Thyroid gland (tissue), 4 donors: ENCODE measurements around the gene LRMDA. TPM values are rescaled to one million over a fixed set of nuclear protein-coding genes. Genes with fewer than 3 reads are reported as not detected.

Experiments used
- DNase-seq, 2 donors: peaks; one replicate each; pipeline ENCODE4 v3.0.0-alpha.2; 2019
- H3K27ac ChIP-seq, 3 donors: fragments of 200-600 bp; sonication (generic); 1 replicate in 2 of 3; 2 replicates in 1 of 3; pipeline ENCODE4 v1.5.1; 2016 to 2019; ENCODE audit warnings: mild to moderate bottlenecking in 1 of 3, moderate library complexity in 1 of 3
- H3K27me3 ChIP-seq: fragments of 200-600 bp; sonication (generic); one replicate; pipeline ENCODE4 v1.5.1; 2019
- H3K36me3 ChIP-seq, 2 donors: fragments of 200-600 bp; sonication (generic); one replicate each; pipeline ENCODE4 v1.5.1; 2016 to 2019
- H3K4me1 ChIP-seq, 2 donors: fragments of 200-600 bp; sonication (generic); one replicate each; pipeline ENCODE4 v1.5.1; 2017 to 2019
- H3K4me3 ChIP-seq, 3 donors: fragments of 200-600 bp; sonication (generic); replicated peaks in 1 of 3; 1 replicate in 2 of 3; 2 replicates in 1 of 3; pipeline ENCODE4 v1.5.1; 2016; ENCODE audit warnings: mild to moderate bottlenecking in 1 of 3
- H3K9me3 ChIP-seq: fragments of 200-600 bp; sonication (generic); one replicate; pipeline ENCODE4 v1.5.1; 2017
- POLR2A ChIP-seq, 2 donors: fragments of 450-650 bp; IDR thresholded peaks; one replicate each; pipeline ENCODE4 v1.6.1; 2017; ENCODE audit warnings: antibody characterized with exemption in 2 of 2, mild to moderate bottlenecking in 2 of 2, moderate library complexity in 1 of 2
- WGBS, 2 donors: methylation state at CpG; one replicate each; pipeline ENCODE4 v1.1.5; 2017; 5-methylcytosine and 5-hydroxymethylcytosine counted together
- intact Hi-C: fragments of 100-400 bp; cut with DNase I; formaldehyde crosslinking; loops from one replicate; pipeline ENCODE4 v1.15.1; 2023
- total RNA-seq, 4 donors: library from RNA; depleted of rRNA; stranded (reverse); fragments of >200 nt; gene quantifications; one replicate each; pipeline ENCODE4 v1.2.3, GENCODE V29; 2016
- TF ChIP-seq, protein P1 (sequence below), 6 experiments: fragments of 200-600 bp in 3 of 6; fragments of 450-650 bp in 3 of 6; sonication (generic) in 3 of 6; IDR thresholded peaks; one replicate each; pipeline ENCODE4 v1.5.1; 2016 to 2019; ENCODE audit warnings: antibody characterized with exemption in 6 of 6, mild to moderate bottlenecking in 2 of 6, inconsistent platforms in 1 of 6, moderate library complexity in 1 of 6

The LRMDA gene
- total RNA-seq, 4 donors from 2014 or later = 16.5 to 31.7 (median 23.2) TPM

DNA sequence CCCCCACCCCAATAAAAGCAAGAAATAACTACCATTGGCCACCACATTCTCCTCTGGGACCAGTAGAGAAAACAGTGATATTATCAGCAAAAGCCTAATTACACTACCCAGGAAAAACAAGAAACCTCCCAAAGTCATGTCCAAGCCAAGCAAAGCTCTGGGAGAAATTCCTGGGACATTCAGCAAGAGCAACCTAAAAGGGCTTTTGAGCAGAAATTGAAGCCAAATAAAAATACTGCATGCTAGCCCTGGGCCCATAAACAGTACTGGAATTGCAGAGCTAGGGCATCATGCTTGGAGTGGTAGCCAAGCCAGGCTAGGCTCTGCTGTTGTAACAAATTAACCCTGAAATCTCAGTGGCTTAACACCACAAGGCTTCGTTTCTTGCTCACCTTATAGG, 347.9 kb downstream of the LRMDA start:
- H3K4me1 ChIP-seq = peaks cover 13 to 15% of the 10 kb centered on the region in 2 donors
- WGBS, 2 donors = 80 to 83% methylated on average over 1 of the region's 1 CpG
- no peaks in the 10 kb centered on the region for H3K27me3 ChIP-seq
- TF ChIP-seq, protein P1, sequence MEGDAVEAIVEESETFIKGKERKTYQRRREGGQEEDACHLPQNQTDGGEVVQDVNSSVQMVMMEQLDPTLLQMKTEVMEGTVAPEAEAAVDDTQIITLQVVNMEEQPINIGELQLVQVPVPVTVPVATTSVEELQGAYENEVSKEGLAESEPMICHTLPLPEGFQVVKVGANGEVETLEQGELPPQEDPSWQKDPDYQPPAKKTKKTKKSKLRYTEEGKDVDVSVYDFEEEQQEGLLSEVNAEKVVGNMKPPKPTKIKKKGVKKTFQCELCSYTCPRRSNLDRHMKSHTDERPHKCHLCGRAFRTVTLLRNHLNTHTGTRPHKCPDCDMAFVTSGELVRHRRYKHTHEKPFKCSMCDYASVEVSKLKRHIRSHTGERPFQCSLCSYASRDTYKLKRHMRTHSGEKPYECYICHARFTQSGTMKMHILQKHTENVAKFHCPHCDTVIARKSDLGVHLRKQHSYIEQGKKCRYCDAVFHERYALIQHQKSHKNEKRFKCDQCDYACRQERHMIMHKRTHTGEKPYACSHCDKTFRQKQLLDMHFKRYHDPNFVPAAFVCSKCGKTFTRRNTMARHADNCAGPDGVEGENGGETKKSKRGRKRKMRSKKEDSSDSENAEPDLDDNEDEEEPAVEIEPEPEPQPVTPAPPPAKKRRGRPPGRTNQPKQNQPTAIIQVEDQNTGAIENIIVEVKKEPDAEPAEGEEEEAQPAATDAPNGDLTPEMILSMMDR (IDR thresholded peaks at IDR 0.05) = no peak
- no peak for TF ChIP-seq POLR2A (IDR thresholded peaks at IDR 0.05)
- no peak for DNase-seq
- intact Hi-C loops = no loop called here
- H3K36me3 ChIP-seq = no peaks in the 10 kb centered on the region
- H3K4me3 ChIP-seq = no peak overlapping the region
- H3K9me3 ChIP-seq = no peaks in the 10 kb centered on the region
- peak overlapping the region in 1 of 3 donors; percentile 19 for H3K27ac ChIP-seq

DNA sequence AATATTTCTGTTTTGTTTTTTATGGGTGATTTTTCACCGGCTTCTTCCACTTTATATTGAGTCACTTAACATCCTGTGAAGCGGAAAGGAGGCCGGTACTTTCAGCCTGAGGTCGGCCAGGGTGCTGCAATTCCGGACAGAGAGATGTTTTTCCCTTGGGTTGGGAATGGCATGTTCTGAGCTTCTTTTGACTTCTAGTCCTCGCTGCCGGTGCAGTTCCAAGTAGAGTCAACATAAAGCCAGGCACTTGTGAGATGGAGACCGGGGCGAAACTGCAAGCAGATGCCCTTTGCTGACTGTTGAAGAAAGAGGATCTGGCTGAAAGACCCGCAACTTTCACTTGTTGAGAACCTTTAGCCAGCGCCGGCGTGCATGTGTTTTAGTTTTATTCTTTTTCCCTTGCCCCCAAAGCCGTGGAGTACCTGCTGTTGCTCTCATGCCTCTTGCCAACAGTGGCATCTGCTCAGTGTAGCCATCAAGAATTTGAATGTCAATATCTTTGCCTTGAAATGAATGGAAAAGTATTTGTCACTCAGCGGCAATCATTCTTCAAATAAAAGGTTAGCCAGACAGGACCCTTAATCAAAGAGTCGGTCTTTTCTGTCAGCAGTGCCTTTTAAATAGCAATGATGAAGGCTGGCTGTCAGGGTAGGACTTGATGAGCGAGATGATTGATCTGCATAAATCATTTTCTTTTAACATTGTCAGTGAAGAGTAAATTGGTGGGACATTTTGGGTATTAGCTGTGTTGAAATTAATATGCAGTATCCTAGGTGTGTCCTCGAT, 351.2 kb downstream of the LRMDA start:
- H3K9me3 ChIP-seq = no peaks in the 10 kb centered on the region
- peak overlapping the region in 2 of 3 donors; percentile 35 to 57 for H3K27ac ChIP-seq
- no peak for TF ChIP-seq POLR2A (IDR thresholded peaks at IDR 0.05)
- TF ChIP-seq, protein P1 (IDR thresholded peaks at IDR 0.05) = no peak
- H3K36me3 ChIP-seq = no peaks in the 10 kb centered on the region
- peaks cover 13 to 15% of the 10 kb centered on the region in 2 donors for H3K4me1 ChIP-seq
- WGBS, 2 donors = 39 to 41% methylated on average over 18 of the region's 18 CpGs
- H3K4me3 ChIP-seq = no peak overlapping the region
- DNase-seq = peak; percentile 65 to 73
- intact Hi-C loops = no loop called here
- no peaks in the 10 kb centered on the region for H3K27me3 ChIP-seq

DNA sequence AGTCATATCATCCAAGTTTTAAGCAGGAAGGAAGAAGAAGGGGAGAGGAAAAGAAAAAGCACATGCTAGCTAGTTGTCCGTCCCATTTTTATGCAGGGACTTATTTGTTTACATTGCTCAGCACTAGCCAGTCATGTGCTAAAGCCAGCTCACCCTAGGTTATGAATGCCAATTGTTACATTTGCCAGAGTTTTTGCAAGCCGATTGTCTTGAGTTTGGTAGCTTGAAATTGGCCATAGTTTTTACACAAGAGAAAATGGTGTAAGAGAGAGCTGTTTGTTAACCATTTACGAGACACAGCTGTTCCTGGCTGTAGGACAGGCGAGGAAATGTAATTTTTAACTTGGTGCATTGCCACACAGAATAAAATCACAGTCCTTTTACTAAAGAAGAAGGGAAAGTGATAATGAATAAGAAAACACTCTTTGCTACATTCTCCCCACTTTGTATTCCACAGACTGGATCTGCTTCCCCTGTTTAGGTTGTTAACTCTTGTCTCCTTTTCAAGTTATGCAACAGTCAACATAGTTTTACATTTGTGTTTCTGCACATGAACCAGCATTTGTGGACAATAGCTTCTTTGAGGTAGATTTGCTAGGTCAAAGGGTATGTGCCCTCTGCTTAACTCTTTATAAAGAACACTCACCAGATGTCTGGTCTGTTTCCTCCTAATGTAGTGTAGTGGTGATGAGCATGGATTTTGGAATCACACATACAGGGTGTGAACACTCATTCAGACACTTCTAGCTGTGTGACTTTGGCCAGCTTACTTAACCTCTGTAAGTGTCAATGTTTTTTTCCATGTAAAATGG, 357.2 kb downstream of the LRMDA start:
- peak; percentile 22 to 53 for DNase-seq
- no peaks in the 10 kb centered on the region for H3K27me3 ChIP-seq
- H3K36me3 ChIP-seq = no peaks in the 10 kb centered on the region
- no peak overlapping the region for H3K4me3 ChIP-seq
- no peaks in the 10 kb centered on the region for H3K9me3 ChIP-seq
- H3K4me1 ChIP-seq = peaks cover 13 to 16% of the 10 kb centered on the region in 2 donors
- TF ChIP-seq, protein P1 (IDR thresholded peaks at IDR 0.05) = no peak
- TF ChIP-seq POLR2A (IDR thresholded peaks at IDR 0.05) = peak in 1 of 2 donors; percentile 14
- H3K27ac ChIP-seq = peak overlapping the region; percentile 10 to 68 (median 67)
- intact Hi-C loops = no loop called here
- 38 to 41% methylated on average over 4 of the region's 4 CpGs for WGBS, 2 donors

DNA sequence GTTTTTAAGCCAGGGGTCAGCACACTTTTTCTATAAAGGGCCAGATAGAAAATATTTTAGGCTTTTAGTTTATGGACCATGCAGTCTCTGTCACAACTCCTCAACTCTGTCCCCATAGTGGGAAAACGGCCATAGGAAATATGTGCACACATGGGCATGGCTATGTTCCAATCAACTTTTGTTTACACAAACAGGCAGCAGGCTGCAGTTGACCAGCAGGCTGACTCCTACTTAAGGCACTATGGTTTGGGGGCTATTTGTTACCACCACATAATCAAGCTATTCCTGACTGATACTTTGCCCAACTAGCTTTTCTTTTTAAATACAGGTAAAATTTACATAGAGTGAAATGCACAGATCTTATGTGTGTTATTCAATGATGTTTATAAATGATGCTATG, 362.4 kb downstream of the LRMDA start:
- intact Hi-C loops = no loop called here
- 63 to 86% methylated on average over 1 of the region's 1 CpG for WGBS, 2 donors
- no peak overlapping the region for H3K4me3 ChIP-seq
- no peaks in the 10 kb centered on the region for H3K36me3 ChIP-seq
- no peaks in the 10 kb centered on the region for H3K27me3 ChIP-seq
- no peaks in the 10 kb centered on the region for H3K9me3 ChIP-seq
- DNase-seq = no peak
- peaks cover 9% of the 10 kb centered on the region in 2 donors for H3K4me1 ChIP-seq
- TF ChIP-seq, protein P1 (IDR thresholded peaks at IDR 0.05) = no peak
- TF ChIP-seq POLR2A (IDR thresholded peaks at IDR 0.05) = no peak
- no peak overlapping the region for H3K27ac ChIP-seq

DNA sequence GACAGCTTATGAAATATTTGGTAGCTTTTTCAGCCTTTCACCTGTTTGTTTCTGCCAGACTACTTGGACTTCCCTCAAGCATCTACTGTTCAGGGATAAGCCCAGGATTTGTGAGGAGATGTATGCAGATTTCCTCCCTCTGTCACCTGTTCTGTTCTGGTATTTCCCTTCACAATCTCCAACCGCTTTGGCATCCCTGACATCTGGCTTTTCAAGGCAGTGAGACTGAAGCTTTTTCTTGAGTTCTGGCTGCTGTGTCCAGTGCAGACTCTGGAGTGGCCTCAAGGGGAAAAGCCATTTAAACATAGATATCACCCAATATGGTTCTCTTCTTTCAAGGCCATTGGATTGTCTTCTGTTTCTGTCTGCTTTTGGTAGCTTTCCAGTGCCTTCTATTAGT, 369.7 kb downstream of the LRMDA start:
- WGBS, 2 donors = 96% methylated on average over 1 of the region's 1 CpG

More for the DNA sequence above, 369.7 kb downstream of the LRMDA start:
- Histone ChIP-seq H3K27ac (no peak overlapping the region), H3K4me1 (no peaks in the 10 kb centered on the region), H3K4me3 (no peak overlapping the region), H3K27me3 (no peaks in the 10 kb centered on the region), H3K9me3 (no peaks in the 10 kb centered on the region), H3K36me3 (no peaks in the 10 kb centered on the region)
- TF ChIP-seq POLR2A (IDR thresholded peaks at IDR 0.05) = no peak
- TF ChIP-seq, protein P1 (IDR thresholded peaks at IDR 0.05) = no peak
- no peak for DNase-seq
- intact Hi-C loops = no loop called here
